Activated naive CD4-positive, alpha-beta T cell treated with anti-CD3 and anti-CD28 coated beads, Interleukin-2, amount 50 U/mL, for 24 hours (primary cell): ENCODE data around the gene CFDP1.

Experiments
- H3K27ac Mint-ChIP-seq: one replicate; pipeline ENCODE4 v1.8.0; 2021; ENCODE audit warnings: mild to moderate bottlenecking, mixed read lengths
- H3K27me3 Mint-ChIP-seq: one replicate; pipeline ENCODE4 v1.8.0; 2021; ENCODE audit warnings: mixed read lengths
- H3K36me3 Mint-ChIP-seq: one replicate; pipeline ENCODE4 v1.8.0; 2021; ENCODE audit warnings: mixed read lengths
- H3K4me1 Mint-ChIP-seq: one replicate; pipeline ENCODE4 v1.8.0; 2021; ENCODE audit warnings: mixed read lengths
- H3K4me3 Mint-ChIP-seq: one replicate; pipeline ENCODE4 v1.8.0; 2021; ENCODE audit warnings: mild to moderate bottlenecking, mixed read lengths
- H3K9me3 Mint-ChIP-seq: one replicate; pipeline ENCODE4 v1.8.0; 2021; ENCODE audit warnings: mixed read lengths

The CFDP1 gene

GRCh38 chr16:75247249-75247648, 186.1 kb downstream of the CFDP1 start:
- peaks cover 6% of the 10 kb centered on the region for H3K27me3 Mint-ChIP-seq
- H3K9me3 Mint-ChIP-seq: no peaks in the 10 kb centered on the region

GRCh38 chr16:75246504-75247205, 186.6 kb downstream of the CFDP1 start:
- Mint-ChIP-seq H3K27ac (no peak overlapping the region), H3K27me3 (peaks cover 4% of the 10 kb centered on the region), H3K4me3 (no peak overlapping the region), H3K9me3 (no peaks in the 10 kb centered on the region), H3K36me3 (no peaks in the 10 kb centered on the region), H3K4me1 (peaks cover 3% of the 10 kb centered on the region)

More at GRCh38 chr16:75247249-75247648, 186.1 kb downstream of the CFDP1 start:
- Mint-ChIP-seq H3K4me1 (peaks cover 3% of the 10 kb centered on the region), H3K27ac (no peak overlapping the region), H3K36me3 (no peaks in the 10 kb centered on the region), H3K4me3 (no peak overlapping the region)

GRCh38 chr16:75244844-75245758, 188.2 kb downstream of the CFDP1 start:
- no peaks in the 10 kb centered on the region for H3K9me3 Mint-ChIP-seq
- H3K27ac Mint-ChIP-seq: no peak overlapping the region
- peaks cover 2% of the 10 kb centered on the region for H3K27me3 Mint-ChIP-seq
- no peaks in the 10 kb centered on the region for H3K36me3 Mint-ChIP-seq
- no peaks in the 10 kb centered on the region for H3K4me1 Mint-ChIP-seq
- H3K4me3 Mint-ChIP-seq: peak overlapping the region; percentile 20

- Mint-ChIP-seq H3K27ac (no peak overlapping the region), H3K27me3 (no peaks in the 10 kb centered on the region), H3K9me3 (no peaks in the 10 kb centered on the region), H3K36me3 (no peaks in the 10 kb centered on the region), H3K4me1 (no peaks in the 10 kb centered on the region), H3K4me3 (peak overlapping the region; percentile 20)
Observed at GRCh38 chr16:75244225-75244809, 189.0 kb downstream of the CFDP1 start.
